SKM-1 (cell line): ENCODE measurements around the gene DYRK2.

Experiments
- DNase-seq: peaks from one replicate; lab custom pipeline; 2025; ENCODE audit not compliant: unreplicated experiment; lab: John Stamatoyannopoulos, UW

DYRK2 gene

DNA sequence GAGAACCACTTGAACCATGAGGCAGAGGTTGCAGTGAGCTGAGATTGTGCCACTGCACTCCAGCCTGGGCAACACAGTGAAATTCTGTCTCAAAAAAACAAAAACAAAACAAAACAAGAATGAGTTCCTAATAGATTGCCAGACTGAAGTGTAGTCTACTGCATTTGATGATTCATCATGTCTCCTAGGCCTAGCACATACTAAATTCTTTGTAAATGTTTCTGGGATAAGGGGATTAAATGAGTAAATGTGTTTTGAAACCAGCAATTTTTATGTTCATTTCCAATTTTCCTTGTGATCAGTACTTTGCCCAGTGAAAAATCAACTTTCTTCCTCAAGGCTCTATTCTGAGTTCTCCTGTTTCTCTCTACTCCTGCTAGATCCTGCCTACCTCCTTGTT, 2.9 kb upstream of the DYRK2 start:
- DNase-seq, result no peak

DNA sequence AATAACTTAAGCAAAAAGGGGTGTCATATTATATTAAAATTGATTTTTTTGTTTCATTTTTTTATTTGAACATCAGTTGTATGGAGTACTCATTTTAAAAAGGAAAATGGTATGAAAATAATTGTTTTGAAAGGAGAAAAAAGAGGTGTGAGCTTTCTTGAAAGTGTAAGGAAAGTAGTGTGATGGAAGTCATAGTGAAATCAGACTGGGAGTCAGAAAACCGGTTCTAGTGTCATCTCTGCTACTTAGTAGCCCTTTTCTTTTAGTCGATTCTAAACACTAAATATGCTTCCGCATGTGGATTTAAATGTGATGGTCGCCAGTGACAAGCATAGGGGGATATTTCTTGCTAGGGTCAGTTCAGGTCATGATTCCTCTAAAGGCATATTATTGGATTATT, 1.8 kb upstream of the DYRK2 start:
- no peak for DNase-seq

DNA sequence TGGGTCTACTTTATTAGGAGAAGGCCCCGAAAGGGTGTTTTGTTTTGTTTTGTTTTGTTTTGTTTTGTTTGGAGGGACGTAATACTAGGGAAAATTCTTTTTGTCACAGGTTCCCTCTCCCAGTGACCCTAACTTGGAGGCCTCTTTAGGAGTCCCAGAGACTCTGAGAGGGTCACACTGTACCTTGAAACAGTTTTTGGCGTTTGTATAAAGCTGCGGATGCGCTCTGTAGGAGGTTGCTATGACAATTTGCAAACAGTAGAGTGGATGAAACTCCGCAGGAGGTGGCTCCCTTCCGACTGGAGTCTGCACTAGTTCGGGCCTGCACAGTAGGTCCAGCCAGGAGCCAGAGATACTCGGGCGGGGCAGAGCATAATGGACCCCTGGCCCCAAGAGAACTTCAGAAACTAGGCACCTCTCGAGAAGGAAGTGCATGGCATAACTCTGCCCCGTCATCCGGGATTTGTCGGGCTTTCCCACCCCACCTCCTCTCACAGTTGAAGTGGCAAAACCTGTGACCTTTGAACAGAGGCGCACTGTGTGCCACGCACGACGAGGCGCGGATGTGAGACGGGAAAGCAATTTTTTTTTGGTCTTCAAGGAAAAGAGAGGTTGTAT, 1.3 kb upstream of the DYRK2 start:
- DNase-seq, result no peak

DNA sequence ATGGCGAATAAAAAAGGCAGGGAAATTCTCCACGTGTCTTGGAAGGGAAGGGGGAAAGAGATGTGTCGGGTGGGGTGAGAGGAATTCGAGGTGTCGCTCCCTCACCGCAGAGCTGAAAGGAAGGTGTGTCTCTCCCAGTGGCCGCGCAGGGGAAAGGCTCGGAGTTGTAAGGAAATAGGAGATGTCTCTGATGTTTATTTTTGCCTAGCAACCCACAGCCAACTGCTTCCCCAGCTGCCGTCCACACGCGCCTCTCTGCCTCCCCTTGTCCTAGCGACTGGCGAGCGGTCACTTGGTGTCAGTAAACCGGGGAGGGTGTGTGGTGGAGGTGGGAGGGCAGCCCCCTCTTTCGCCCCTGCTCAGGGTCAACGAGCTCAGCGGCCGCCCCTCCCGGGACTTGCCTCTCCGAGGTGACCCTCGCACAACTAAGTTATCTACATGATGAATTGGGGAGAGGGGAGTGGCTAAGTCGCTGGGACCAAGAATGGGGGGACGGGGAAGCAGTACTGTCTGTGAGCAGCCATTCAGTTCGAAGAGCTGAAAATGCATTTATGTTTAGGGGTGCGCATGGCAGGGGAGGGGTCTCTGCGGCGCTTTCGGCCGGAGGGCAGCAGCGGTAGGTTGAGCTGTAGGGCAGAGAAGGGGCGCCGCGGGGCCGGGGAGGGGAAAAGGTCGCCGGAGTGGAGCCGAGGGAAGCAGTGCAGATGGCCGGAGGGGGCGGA, 585 bp upstream of the DYRK2 start:
- DNase-seq, result peak; percentile 9

DNA sequence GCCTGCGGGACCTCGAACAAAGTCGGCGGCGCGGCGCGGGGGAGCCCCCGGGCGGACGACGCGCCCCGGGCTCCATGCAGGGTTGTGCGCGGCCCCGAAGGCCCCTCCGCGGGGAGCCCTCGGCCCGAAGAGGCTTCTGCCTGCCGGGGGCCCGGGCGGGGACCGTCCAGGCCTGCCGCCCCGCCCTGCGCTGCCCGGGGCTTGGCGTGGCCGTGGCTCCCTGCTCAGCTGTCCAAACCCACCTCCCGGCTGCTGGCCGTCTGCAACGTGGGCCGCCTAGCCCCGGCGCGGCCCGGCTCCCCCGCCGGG, 670 bp downstream of the DYRK2 start:
- no peak for DNase-seq

DNA sequence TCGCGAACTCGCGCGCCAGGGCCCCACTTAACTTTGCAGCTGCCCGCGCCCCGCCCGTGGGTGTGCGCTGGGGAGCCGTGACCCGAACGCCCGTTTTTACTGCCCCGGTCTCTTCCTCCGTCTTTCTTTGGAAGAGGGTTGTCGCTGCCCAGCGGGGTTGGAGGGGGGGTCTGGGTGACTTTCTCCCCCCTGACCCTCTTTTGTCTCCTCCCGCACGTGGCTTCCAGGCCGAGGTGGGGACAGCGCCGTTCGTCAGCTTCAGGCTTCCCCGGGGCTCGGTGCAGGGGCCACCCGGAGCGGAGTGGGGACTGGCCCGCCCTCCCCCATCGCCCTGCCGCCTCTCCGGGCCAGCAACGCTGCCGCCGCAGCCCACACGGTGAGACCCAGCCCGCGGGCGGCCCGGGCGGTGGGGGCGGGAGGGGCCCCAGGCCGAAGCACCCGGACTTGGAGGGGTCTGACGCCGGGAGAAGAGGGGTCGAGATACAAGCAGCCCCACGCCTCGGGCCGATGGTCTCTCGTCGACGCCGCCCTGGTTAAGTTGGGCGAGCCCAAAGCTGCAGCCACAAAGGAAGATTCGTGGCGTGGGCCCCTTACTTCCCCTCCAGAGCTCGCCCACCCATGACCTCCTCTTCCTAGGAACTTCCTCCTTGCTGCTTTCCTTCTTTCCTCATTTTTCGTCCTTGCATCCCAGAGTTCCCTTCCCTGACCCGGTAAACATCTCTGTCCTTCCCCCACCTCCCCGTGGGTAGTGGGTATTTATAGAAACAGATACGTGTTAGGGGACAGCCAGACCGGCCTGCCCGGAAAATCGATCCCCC, 1.2 kb downstream of the DYRK2 start:
- DNase-seq, result no peak

DNA sequence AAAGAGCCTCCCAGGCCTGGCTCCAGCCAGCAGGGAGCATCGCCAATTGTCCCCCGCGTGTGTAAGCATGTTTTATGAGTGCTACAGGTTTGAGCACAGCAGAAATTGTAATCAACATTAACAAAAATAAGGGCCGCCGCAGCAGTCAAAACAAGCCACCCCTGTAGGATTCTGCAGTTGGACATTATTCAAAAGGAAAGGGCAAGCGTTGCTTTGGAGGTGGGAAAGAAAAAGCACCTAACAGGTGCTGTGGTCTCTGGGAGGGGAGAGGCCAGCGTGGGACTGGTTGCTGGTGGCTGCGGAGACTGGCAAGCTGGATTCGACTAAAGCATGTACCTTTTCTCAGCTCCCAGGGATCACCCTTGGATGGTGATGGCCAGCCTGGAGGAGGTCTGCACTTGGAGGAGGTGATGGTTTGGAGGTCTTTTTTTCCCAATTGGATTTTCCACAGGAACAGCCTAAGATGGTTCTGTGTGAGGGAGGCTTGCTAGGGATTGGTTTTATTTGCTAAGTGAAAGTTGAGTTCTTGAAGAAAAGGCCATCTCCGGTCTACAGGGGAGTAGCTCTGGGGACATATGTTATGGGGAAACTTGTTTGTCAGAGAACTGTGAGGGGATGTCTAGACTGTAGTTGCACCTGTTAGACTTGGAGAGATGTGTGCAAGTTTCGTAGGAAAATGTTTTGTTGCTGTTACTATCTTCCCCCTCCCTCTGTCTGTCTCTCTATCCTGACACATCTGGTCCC, 2.0 kb downstream of the DYRK2 start:
- DNase-seq, result no peak

DNA sequence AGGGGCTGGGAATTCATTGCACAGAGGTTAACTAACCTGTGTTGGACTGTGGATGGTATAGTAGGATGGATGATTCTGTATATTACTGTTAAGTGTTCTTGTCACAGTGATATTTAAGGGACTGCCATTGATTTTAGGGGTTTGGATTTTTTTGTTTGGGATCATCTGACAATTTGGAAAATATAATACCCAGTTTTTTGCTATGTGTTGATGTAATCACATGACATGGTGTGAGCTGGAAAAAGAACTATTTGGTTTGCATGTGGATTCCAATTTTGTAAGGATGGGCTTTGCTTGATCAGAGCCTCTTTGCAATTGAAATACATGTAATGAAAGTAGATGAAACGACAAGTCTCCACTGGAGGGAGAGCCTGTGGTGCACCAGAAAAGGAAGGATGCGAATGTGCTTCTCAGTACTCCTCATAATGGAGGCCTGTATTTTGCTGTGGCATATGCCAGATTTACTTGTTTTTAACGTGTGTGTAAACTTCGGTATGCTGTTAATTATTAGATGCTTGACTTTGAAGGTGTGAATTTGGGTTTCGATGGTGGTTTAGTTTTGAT, 2.7 kb downstream of the DYRK2 start:
- no peak for DNase-seq

DNA sequence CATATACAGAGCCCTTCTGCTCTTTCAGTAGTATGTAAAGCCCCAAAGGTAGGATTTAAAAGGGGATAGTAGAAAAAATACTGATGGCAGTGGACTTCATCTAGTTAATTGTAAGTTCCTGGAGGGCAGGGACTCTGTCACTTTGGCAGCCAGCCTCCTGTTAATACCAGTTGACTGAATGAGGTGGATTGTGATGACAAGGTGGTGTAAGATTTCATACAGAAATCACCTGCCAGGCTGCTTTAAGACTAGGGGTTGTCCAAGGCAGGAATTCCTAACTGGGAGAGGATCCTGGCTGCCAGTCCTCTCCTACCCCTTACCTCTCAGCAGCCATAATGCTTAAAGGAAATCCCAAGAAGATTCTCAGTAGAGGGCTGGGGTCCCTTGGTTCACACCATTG, 7.3 kb downstream of the DYRK2 start:
- DNase-seq, result no peak

DNA sequence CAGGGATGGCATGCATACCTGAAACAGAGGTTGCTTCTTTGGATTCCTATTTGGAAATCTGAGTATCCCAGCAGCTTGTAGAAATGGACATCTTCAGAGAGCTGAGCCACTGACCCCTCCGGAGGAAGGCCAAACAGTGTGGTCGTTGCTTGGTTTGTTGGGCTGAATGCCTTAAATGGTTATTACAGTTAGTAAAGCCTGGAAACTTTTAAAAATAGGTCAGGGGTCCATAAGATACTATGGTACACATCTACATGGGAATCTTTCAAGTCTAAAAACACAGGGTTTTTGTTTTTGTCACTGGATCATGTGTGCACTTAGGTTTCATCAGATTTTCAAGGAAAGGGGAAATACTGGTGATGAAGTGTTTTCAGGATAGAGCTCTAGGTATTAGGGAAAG, 7.7 kb downstream of the DYRK2 start:
- DNase-seq, result no peak

DNA sequence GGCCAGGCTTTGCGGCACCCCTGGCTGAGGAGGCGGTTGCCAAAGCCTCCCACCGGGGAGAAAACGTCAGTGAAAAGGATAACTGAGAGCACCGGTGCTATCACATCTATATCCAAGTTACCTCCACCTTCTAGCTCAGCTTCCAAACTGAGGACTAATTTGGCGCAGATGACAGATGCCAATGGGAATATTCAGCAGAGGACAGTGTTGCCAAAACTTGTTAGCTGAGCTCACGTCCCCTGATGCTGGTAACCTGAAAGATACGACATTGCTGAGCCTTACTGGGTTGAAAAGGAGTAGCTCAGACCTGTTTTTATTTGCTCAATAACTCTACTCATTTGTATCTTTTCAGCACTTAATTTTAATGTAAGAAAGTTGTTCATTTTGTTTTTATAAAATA, 9.9 kb downstream of the DYRK2 start:
- DNase-seq, result no peak

DNA sequence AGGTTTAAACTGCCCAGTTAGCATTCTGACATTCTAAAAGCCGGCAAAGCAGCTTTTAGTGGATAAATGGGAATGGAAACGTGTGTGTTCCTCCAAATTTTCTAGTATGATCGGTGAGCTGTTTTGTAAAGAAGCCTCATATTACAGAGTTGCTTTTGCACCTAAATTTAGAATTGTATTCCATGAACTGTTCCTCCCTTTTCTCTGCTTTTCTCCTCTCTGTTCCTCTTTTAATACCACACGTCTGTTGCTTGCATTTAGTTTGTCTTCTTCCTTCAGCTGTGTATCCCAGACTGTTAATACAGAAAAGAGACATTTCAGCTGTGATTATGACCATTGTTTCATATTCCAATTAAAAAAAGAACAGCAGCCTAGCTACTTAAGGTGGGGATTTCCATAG, 10.7 kb downstream of the DYRK2 start:
- DNase-seq, result no peak

DNA sequence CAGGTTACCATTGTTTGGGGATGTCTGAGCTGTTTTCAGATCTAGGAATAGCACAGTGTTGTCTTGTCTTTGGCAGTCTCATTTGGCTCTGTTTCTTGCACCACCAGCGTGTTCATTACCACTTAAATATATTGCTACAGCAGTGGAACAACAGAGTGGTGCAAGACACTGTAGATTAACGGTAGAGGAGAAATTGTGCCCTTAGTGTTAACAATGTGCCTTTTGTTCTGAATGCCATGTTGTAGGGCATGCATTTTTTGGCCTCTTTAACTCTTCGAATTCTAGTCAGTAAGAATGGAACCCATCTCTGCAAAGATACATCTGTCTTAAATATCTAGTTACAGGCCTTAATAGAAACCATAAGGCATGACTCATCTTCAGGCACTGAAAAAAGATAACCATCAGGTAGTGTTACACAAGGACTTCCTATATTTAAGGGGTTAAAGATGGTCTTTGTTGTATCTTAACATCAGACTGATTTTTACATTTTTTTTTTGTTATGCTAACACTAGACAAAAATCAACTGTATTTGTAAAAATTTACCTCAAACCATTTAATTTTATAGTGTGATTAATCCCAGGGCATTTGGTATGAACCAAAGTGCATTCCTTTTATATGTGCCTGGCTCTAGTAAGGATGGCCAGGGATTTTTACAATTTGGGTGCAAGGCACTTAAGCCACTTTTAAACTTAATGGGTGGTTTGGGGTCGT, 12.9 kb downstream of the DYRK2 start:
- no peak for DNase-seq

DNA sequence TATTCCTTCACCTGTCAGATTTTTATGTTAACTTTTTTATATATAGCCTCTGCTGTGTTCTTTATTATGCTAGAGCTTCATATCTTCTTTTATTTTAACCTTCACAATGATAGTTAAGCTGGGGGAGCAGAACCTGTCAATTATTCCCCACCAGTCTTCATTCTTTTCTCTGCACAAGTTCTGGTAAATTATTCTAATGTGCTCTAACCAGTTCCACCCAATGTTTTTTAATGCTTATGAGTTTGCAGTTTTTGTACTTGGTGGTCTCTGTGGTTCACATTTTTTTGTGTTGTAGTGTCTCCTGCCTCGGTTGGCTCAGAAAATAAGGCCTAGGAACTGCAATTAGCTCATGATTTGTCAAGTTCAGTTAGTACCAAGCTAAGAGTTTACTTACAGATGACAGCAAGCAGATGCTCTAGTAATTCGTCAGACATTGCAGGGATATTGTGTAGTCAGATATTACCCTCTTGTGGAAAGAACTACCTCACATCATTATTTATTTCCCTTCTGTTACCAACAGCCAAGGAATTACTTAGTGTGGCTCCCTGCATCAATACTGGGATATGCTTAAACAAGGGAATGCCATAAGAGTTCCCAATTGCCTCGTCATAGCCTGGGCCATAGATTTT, 14.5 kb downstream of the DYRK2 start:
- DNase-seq, result no peak

DNA sequence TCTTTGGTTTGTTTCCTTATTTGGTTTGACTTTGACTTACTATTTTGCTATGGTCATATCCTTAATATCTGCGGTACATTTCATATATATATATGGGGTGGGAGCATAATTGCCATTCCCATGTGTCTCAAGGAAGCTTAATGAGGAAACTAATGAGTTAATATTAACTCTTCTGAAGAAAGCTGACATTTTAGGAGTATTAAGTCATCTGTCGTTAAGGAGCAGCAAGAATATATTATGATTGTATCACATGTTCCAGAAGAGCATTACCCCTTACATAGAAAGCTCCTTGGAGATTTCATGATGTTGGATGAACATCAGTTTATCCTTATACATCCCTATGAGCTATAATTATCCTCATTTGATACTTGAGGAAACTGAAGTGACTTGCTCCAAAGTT, 15.6 kb downstream of the DYRK2 start:
- no peak for DNase-seq

DNA sequence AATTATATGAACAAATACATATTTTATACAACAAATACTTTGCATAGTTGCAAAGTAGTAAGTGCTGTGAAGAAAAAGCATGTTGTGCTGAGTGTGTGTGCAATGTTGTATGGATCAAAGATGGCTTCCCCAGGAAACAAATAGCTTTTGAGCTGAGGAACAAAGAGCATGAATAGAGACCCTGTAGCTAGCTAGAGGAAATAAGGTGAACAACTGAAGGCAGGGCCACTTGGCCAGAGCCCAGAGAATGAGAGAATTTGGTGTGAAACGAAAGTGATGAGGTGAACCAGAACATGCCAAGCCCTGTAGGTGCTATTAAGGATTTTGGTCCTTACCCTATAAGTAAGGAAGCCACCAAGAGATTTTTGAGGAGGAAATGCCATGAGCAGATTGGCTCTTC, 17.1 kb downstream of the DYRK2 start:
- DNase-seq, result no peak

DNA sequence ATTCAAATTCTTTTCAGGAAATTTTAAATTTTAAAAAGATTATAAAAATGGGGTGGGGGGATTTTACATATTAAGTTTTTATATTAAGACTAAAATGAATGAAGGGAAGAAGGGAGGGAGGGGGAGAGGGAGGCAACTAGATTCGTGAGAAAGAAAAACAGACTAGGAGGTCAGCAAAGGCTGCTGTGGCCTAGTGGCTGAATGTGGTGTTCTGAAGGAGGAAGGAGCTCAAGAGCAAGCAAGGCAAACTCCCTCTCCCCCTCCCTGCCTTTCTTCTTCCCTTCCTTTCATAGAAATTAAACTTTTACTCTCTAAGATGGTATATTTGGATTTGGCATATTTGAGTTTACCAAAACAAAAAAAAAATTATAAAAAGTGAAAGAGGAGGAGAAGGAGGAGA, 18.1 kb downstream of the DYRK2 start:
- DNase-seq, result no peak

DNA sequence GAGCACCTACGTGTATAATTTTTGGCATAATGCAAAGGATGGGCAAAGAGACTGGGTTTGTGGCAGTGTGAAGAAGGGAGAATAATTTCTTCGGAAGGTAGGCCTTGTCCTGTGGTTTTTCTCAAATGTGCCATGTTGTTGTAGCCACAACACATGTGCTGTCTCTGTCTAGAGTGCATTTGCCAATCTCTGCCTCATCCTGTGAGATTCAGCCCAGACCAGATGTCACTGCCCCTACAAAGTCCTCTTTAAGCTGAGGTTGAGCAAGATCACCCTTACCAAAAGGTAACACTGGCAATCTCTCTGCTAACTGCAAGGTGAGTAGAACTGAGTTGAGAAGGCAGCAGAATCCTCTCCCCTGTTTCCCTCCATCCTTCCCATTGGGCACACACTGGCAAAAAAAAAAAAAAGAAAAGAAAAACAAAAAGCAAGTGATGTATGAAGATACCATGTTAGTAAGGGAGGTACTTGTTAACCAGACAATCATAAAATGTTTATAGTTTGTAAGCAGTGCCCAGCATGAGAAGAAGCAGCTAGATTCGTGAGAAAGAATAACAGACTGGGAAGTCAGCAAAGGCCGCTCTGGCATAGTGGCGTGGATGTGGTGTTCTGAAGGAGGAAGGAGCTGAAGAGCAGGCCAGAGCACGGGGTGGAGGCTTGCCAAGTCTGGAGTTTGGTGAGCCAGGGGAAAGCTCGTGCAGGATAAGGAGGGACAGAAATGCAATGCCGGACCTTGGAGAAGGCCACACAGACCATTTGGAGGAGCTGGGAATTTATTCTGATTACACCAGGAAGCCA, 18.9 kb downstream of the DYRK2 start:
- no peak for DNase-seq

DNA sequence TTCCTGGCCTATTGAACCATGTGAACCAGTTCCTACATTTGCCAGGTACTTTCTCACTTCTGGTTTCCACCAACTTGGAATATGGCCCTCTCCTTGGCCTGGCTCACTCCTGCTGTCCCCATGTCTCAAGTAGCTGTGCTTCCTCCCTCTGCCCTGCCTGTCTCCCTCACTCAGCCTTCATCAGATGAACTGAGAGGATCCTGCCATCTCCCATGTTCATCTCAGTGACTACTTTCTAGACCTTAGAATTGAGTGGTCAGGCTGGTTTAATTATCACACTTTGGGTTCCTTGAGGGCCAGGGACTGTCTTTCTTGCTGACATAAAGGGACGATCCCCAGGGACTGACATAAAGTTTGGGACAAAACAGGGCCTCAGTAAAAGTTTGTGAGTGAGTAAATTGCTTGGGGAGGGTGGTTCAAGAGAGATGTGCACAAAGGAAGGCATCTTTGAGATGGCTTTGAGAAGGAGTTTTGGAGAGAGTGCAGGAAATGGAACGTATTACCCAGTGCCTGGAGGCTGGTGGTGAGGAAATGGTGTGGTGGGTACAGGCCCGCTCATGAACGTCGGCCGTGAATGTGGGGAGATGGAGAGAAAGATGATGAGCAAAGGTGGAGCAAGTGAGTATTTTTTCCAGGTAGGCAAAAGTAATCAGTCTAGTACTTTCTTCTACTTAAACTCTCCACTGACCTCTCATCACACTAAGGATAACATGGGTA, 20.8 kb downstream of the DYRK2 start:
- no peak for DNase-seq
